A673 (cell line): Measurements from ENCODE around the gene C16orf74. TPM values are rescaled to one million over a fixed set of nuclear protein-coding genes. Genes with fewer than 3 reads are reported as not detected.

ENCODE experiments used
- BruUV-seq: library from RNA; stranded (reverse); fragments of 400-500 nt; replicated peaks from 2 replicates; lab custom pipeline; 2021; lab: Mats Ljungman, UMichigan
- CTCF ChIA-PET: fragments of 300-600 bp; sonication (Branson Sonifier 250); formaldehyde crosslinking; loops from one replicate; lab custom pipeline; 2022; ENCODE audit warnings: antibody characterized with exemption; lab: Charles Lee
- POLR2A ChIA-PET: fragments of 300-600 bp; sonication (Branson Sonifier 250); formaldehyde crosslinking; loops from one replicate; lab custom pipeline; 2022; ENCODE audit warnings: antibody characterized with exemption; ENCODE audit not compliant: low non-redundant PET; lab: Charles Lee
- DNase-seq: peaks from one replicate; pipeline ENCODE4 v3.0.0-alpha.2; 2015; ENCODE audit warnings: low spot score
- H3K27ac ChIP-seq: fragments of 200-600 bp; sonication (generic); 2 replicates; pipeline ENCODE4 v1.5.1; 2016; ENCODE audit warnings: mixed run types, low read depth, mild to moderate bottlenecking, mixed read lengths, antibody characterized with exemption, low read length; ENCODE audit not compliant: poor library complexity, severe bottlenecking
- H3K27me3 ChIP-seq: fragments of 200-600 bp; sonication (generic); replicated peaks from 2 replicates; pipeline ENCODE4 v1.6.1; 2017; ENCODE audit warnings: mixed run types, low read depth, mild to moderate bottlenecking, mixed read lengths, antibody characterized with exemption, low read length; ENCODE audit not compliant: insufficient read depth, poor library complexity
- H3K36me3 ChIP-seq: fragments of 200-600 bp; sonication (generic); 2 replicates; pipeline ENCODE4 v1.6.1; 2016; ENCODE audit warnings: mixed run types, mild to moderate bottlenecking, mixed read lengths, antibody characterized with exemption, low read length; ENCODE audit not compliant: insufficient read depth, poor library complexity, severe bottlenecking
- H3K4me1 ChIP-seq: fragments of 200-600 bp; sonication (generic); 2 replicates; pipeline ENCODE4 v1.6.1; 2017; ENCODE audit warnings: mixed run types, mild to moderate bottlenecking, mixed read lengths, antibody characterized with exemption, low read length; ENCODE audit not compliant: insufficient read depth, poor library complexity, severe bottlenecking
- H3K4me3 ChIP-seq: fragments of 200-600 bp; sonication (generic); 2 replicates; pipeline ENCODE4 v1.5.1; 2016; ENCODE audit warnings: low read depth, mixed run types, mild to moderate bottlenecking, mixed read lengths, low read length; ENCODE audit not compliant: poor library complexity, severe bottlenecking
- H3K9me3 ChIP-seq: fragments of 200-600 bp; sonication (generic); 2 replicates; pipeline ENCODE4 v1.6.1; 2016; ENCODE audit warnings: mixed run types, low read depth, mild to moderate bottlenecking, mixed read lengths, antibody characterized with exemption, low read length; ENCODE audit not compliant: poor library complexity, severe bottlenecking
- EZH2 ChIP-seq: fragments of 200-600 bp; sonication (generic); IDR thresholded peaks from 2 replicates; pipeline ENCODE4 v1.6.1; 2017; ENCODE audit warnings: borderline replicate concordance, low read depth, mild to moderate bottlenecking, mixed read lengths, antibody characterized with exemption, low read length; ENCODE audit not compliant: poor library complexity, severe bottlenecking
- intact Hi-C: fragments of 100-400 bp; cut with micrococcal nuclease; formaldehyde crosslinking; loops from one replicate; pipeline ENCODE4 v1.10.0; 2022; ENCODE audit not compliant: unreplicated experiment
- total RNA-seq: library from RNA; stranded (reverse); gene quantifications from 2 replicates; pipeline ENCODE4 v1.2.3, GENCODE V29; 2021
- TF ChIP-seq, protein P1 (sequence below): fragments of 300-800, 200-600 bp; sonication (generic); conservative IDR thresholded peaks from 2 replicates; pipeline ENCODE4 v1.5.1; 2017; ENCODE audit warnings: low read depth, mild to moderate bottlenecking, antibody characterized with exemption, low read length, moderate library complexity, mixed read lengths

C16orf74 gene
- total RNA-seq, 1 experiment from 2014 or later = 3.8 TPM

DNA sequence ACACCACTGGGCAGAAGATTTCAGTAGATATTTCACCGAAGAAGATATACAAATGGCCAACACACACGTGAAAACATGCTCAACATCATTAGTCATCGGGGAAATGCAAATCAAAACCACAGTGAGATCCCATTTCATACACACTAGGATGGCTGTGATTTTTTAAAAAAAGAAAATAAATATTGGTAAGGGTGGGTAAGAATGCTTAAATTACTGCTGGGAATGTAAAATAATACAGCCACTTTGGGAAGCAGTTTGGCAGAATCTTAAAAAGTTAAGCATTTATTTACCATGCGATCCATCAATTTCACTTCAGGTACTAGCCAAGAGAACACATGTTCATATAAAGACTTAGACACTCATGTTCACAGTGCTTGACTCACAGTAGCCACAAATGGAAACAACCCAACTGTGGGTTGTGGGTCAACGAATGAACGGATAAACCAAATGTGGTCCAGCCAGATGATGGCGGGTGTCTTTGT is 6.5 kb upstream of the C16orf74 start:
- BruUV-seq = no TSS peak
- Histone ChIP-seq H3K27me3 (no peaks in the 10 kb centered on the region), H3K27ac (no peak overlapping the region), H3K9me3 (no peaks in the 10 kb centered on the region), H3K4me1 (peaks cover 43% of the 10 kb centered on the region), H3K36me3 (no peaks in the 10 kb centered on the region), H3K4me3 (no peak overlapping the region)
- intact Hi-C loops = no loop called here
- TF ChIP-seq, protein P1, sequence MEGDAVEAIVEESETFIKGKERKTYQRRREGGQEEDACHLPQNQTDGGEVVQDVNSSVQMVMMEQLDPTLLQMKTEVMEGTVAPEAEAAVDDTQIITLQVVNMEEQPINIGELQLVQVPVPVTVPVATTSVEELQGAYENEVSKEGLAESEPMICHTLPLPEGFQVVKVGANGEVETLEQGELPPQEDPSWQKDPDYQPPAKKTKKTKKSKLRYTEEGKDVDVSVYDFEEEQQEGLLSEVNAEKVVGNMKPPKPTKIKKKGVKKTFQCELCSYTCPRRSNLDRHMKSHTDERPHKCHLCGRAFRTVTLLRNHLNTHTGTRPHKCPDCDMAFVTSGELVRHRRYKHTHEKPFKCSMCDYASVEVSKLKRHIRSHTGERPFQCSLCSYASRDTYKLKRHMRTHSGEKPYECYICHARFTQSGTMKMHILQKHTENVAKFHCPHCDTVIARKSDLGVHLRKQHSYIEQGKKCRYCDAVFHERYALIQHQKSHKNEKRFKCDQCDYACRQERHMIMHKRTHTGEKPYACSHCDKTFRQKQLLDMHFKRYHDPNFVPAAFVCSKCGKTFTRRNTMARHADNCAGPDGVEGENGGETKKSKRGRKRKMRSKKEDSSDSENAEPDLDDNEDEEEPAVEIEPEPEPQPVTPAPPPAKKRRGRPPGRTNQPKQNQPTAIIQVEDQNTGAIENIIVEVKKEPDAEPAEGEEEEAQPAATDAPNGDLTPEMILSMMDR = no peak
- TF ChIP-seq EZH2 = no peak
- ChIA-PET CTCF (no interaction called here), POLR2A (no interaction called here)
- DNase-seq = no peak

GRCh38 chr16:85755929-85756768 is 5.3 kb upstream of the C16orf74 start:
- ChIA-PET CTCF (no interaction called here), POLR2A (no interaction called here)
- Histone ChIP-seq H3K36me3 (no peaks in the 10 kb centered on the region), H3K27me3 (no peaks in the 10 kb centered on the region), H3K4me3 (no peak overlapping the region), H3K27ac (no peak overlapping the region), H3K4me1 (peaks cover 46% of the 10 kb centered on the region), H3K9me3 (no peaks in the 10 kb centered on the region)
- BruUV-seq = no TSS peak
- TF ChIP-seq EZH2 = no peak
- TF ChIP-seq, protein P1 = no peak
- no peak for DNase-seq
- intact Hi-C loops = no loop called here

DNA sequence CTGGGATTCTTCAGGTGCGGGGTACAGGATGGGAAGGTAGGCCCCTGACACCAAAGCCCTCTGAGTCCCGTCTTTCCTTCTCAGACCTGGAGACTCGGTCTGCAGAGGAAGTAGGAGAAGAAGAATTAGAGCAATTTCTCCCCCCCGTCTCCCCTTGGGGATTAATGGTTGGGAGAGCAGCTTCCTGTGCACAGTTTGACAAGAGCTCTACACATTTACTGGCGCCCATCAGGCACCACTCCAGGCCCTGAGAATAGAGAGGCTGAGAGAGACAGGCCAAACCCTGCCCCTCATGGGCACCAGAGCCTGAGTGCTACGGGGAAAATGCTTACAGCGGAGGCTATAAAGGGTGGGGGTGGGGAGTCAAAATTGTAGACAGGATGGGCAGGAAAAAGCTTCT is 3.5 kb upstream of the C16orf74 start:
- Histone ChIP-seq H3K27ac (peak overlapping the region; percentile 19), H3K36me3 (no peaks in the 10 kb centered on the region), H3K4me3 (no peak overlapping the region), H3K9me3 (no peaks in the 10 kb centered on the region), H3K4me1 (peaks cover 56% of the 10 kb centered on the region), H3K27me3 (no peaks in the 10 kb centered on the region)
- BruUV-seq = no TSS peak
- DNase-seq = peak; percentile 95
- CTCF ChIA-PET = interaction anchor here (0.6 kb wide), 1 partner anchor 138 kb away, joined by 4 read pairs; no protein-coding TSS in a partner anchor
- no peak for TF ChIP-seq EZH2
- TF ChIP-seq, protein P1 = no peak
- POLR2A ChIA-PET = interaction anchor here (0.6 to 0.7 kb wide), 2 partner anchors 29 to 395 kb away, joined by 3 to 6 read pairs; no protein-coding TSS in a partner anchor
- intact Hi-C loops = no loop called here
